MCF 10A (cell line): ENCODE results near the gene NR5A2. TPM values are rescaled to one million over a fixed set of nuclear protein-coding genes. Genes with fewer than 3 reads are reported as not detected.

Experiments used
- BruUV-seq: library from RNA; stranded (reverse); fragments of 400-500 nt; replicated peaks from 2 replicates; lab custom pipeline; 2021; lab: Mats Ljungman, UMichigan
- CTCF ChIA-PET: fragments of 300-600 bp; sonication (Branson Sonifier 250); formaldehyde crosslinking; extraction: SDS; loops from one replicate; lab custom pipeline; 2021; ENCODE audit warnings: antibody characterized with exemption, inconsistent platforms; lab: Yijun Ruan, JAX
- POLR2A ChIA-PET: fragments of 300-600, 350-650 bp; sonication (Branson Sonifier 250); formaldehyde crosslinking; extraction: SDS; loops from one replicate; lab custom pipeline; 2020; ENCODE audit warnings: antibody characterized with exemption, inconsistent platforms; lab: Yijun Ruan, JAX
- DNase-seq: peaks from one replicate; pipeline ENCODE4 v3.0.0-alpha.2; 2018; ENCODE audit not compliant: unreplicated experiment
- H3K27ac Mint-ChIP-seq: one replicate; pipeline ENCODE4 v1.8.0; 2022; ENCODE audit warnings: mild to moderate bottlenecking, low read depth, mixed read lengths; ENCODE audit not compliant: unreplicated experiment
- H3K27me3 Mint-ChIP-seq: one replicate; pipeline ENCODE4 v1.8.0; 2022; ENCODE audit warnings: mixed read lengths; ENCODE audit not compliant: insufficient read depth, unreplicated experiment
- H3K36me3 Mint-ChIP-seq: one replicate; pipeline ENCODE4 v1.8.0; 2022; ENCODE audit warnings: mild to moderate bottlenecking, moderate library complexity, mixed read lengths; ENCODE audit not compliant: insufficient read depth, unreplicated experiment
- H3K4me1 Mint-ChIP-seq: one replicate; pipeline ENCODE4 v1.8.0; 2022; ENCODE audit warnings: mixed read lengths; ENCODE audit not compliant: insufficient read depth, unreplicated experiment
- H3K4me3 Mint-ChIP-seq: one replicate; pipeline ENCODE4 v1.8.0; 2022; ENCODE audit warnings: mild to moderate bottlenecking, moderate library complexity, mixed read lengths; ENCODE audit not compliant: unreplicated experiment
- H3K9me3 Mint-ChIP-seq: one replicate; pipeline ENCODE4 v1.8.0; 2022; ENCODE audit warnings: mixed read lengths; ENCODE audit not compliant: unreplicated experiment
- intact Hi-C: fragments of 100-400 bp; cut with micrococcal nuclease; formaldehyde crosslinking; loops from 2 replicates; pipeline ENCODE4 v1.14.1; 2022
- total RNA-seq: library from RNA; stranded (reverse); gene quantifications from 2 replicates; pipeline ENCODE4 v1.2.3, GENCODE V29; 2022
- TF ChIP-seq, protein P1 (sequence below): fragments of 200-600 bp; IDR thresholded peaks from one replicate; pipeline ENCODE4 v1.8.0; 2022; ENCODE audit warnings: antibody characterized with exemption, mild to moderate bottlenecking; ENCODE audit not compliant: unreplicated experiment

The NR5A2 gene
- total RNA-seq, 1 experiment from 2014 or later: 0.09 TPM

DNA sequence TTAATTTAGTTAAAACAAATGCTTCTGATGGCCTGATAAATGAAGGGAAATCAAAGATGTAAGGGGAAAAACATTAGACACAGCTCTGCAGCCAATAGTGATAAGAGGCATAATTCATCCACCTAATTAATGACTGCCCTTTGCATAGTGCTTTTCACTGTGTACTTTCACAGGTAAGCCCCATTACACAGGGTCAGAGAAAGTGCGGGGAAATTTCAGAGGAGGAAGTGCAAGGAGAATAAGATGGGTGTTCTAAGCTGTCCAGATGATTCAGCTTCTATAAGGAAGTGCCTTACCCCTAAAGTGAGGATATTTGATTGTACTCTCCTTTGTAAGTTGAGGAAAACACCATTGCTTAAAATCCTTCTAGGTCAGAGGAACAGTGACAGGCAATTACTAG is 88.0 kb downstream of the NR5A2 start:
- no peaks in the 10 kb centered on the region for H3K36me3 Mint-ChIP-seq
- H3K27me3 Mint-ChIP-seq: no peaks in the 10 kb centered on the region
- BruUV-seq: no TSS peak
- H3K9me3 Mint-ChIP-seq: no peaks in the 10 kb centered on the region
- H3K4me3 Mint-ChIP-seq: no peak overlapping the region
- CTCF ChIA-PET: interaction anchor here (0.7 kb wide), 1 partner anchor 430 kb away, joined by 3 read pairs; no protein-coding TSS in a partner anchor
- no peaks in the 10 kb centered on the region for H3K4me1 Mint-ChIP-seq
- intact Hi-C loops: no loop called here
- no peak overlapping the region for H3K27ac Mint-ChIP-seq
- DNase-seq: no peak
- POLR2A ChIA-PET: interaction anchor here (1.4 kb wide), 1 partner anchor 368 kb away, joined by 3 read pairs; no protein-coding TSS in a partner anchor
- TF ChIP-seq, protein P1, sequence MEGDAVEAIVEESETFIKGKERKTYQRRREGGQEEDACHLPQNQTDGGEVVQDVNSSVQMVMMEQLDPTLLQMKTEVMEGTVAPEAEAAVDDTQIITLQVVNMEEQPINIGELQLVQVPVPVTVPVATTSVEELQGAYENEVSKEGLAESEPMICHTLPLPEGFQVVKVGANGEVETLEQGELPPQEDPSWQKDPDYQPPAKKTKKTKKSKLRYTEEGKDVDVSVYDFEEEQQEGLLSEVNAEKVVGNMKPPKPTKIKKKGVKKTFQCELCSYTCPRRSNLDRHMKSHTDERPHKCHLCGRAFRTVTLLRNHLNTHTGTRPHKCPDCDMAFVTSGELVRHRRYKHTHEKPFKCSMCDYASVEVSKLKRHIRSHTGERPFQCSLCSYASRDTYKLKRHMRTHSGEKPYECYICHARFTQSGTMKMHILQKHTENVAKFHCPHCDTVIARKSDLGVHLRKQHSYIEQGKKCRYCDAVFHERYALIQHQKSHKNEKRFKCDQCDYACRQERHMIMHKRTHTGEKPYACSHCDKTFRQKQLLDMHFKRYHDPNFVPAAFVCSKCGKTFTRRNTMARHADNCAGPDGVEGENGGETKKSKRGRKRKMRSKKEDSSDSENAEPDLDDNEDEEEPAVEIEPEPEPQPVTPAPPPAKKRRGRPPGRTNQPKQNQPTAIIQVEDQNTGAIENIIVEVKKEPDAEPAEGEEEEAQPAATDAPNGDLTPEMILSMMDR: no peak

DNA sequence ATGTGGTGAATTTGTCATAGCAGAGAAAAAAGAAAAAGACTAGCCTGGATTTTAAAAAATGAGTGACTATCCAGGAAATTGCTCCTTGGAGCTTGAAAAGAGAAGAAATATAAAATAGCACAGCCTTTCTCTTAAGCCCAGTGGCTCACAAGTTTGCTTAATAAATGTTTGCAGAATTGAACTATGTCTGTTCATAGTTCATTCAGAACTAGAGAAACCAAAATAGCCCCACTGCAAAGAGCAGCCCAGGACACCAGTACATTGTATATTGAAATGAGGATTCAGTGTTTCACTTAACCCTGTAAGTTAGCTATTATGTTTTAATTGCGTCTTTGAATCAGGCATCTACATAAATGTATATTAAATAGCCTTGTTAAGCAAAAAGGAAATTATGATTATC is 88.8 kb downstream of the NR5A2 start:
- H3K4me1 Mint-ChIP-seq: no peaks in the 10 kb centered on the region
- CTCF ChIA-PET: interaction anchor here (0.6 kb wide), 1 partner anchor 182 kb away, joined by 3 read pairs; no protein-coding TSS in a partner anchor

DNA sequence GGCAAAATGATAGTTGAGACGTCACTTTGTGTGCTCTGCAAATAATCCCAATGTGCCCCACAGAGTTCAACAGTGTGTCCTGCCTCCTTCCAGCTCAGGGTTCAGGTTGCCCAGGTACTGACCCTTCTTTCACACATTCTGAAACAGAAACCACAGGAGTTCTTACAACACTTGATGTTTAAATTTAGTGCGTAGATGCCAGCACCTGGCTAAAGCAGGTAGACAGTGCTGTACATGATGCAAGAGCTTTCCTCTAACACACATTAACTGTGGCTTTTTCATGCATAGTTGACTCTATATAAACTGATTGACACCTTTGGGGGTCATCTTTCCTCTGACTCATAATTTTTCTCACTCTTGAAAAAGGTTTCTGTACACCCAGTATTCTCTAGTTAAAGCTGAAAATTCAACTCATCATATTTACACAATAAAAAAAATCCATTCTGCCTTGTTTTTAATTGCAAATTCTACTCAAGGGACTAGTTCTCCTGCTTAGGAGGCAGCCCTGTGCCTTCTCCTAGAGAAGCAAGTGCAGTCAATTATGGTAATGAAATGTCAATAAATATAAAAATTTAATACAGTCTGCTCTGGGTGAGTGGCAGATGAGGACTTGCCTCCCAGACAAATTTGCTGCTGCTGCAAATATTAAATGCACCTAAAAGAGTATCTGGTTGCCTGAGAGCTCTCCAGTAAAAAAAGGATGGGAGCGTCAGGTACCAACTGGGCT is 91.4 kb downstream of the NR5A2 start:
- DNase-seq: no peak
- no peak overlapping the region for H3K4me3 Mint-ChIP-seq
- H3K27ac Mint-ChIP-seq: no peak overlapping the region
- ChIA-PET CTCF (interaction anchor here (0.6 kb wide), 1 partner anchor 374 kb away, joined by 4 read pairs; no protein-coding TSS in a partner anchor), POLR2A (no interaction called here)
- no peaks in the 10 kb centered on the region for H3K27me3 Mint-ChIP-seq
- TF ChIP-seq, protein P1: no peak
- H3K36me3 Mint-ChIP-seq: no peaks in the 10 kb centered on the region
- no TSS peak for BruUV-seq
- H3K4me1 Mint-ChIP-seq: no peaks in the 10 kb centered on the region
- intact Hi-C loops: no loop called here
- H3K9me3 Mint-ChIP-seq: no peaks in the 10 kb centered on the region

More for the DNA sequence above, 88.8 kb downstream of the NR5A2 start:
- BruUV-seq: no TSS peak
- Mint-ChIP-seq H3K9me3 (no peaks in the 10 kb centered on the region), H3K27me3 (no peaks in the 10 kb centered on the region), H3K4me3 (no peak overlapping the region), H3K27ac (no peak overlapping the region), H3K36me3 (no peaks in the 10 kb centered on the region)
- POLR2A ChIA-PET: interaction anchor here (1.4 kb wide), 1 partner anchor 367 kb away, joined by 3 read pairs; no protein-coding TSS in a partner anchor
- intact Hi-C loops: no loop called here
- TF ChIP-seq, protein P1: no peak
- no peak for DNase-seq

DNA sequence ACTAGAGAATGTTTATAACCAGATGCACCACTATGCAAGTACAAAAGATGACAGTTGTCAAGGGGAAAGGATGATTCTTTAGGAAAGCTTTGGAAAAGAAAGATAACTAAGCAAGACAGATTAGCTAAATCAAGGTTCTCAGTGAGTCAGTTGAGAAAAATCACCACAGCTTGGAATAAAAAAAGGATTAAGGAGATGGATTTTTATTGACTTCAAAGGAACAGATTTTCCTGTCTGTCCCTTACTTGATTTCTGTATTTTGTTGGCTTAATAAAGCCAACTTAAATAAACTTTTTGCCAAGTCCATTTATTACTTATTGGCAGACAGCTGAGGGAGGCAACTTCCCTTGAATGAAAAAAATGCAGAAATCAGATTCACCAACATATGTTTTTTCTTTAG is 93.9 kb downstream of the NR5A2 start:
- no peak for DNase-seq
- BruUV-seq: no TSS peak
- Mint-ChIP-seq H3K4me1 (no peaks in the 10 kb centered on the region), H3K4me3 (no peak overlapping the region), H3K27ac (no peak overlapping the region), H3K36me3 (no peaks in the 10 kb centered on the region), H3K27me3 (no peaks in the 10 kb centered on the region), H3K9me3 (no peaks in the 10 kb centered on the region)
- CTCF ChIA-PET: interaction anchor here (0.7 kb wide), 2 partner anchors 75 to 389 kb away, joined by 3 to 9 read pairs; no protein-coding TSS in a partner anchor
- POLR2A ChIA-PET: interaction anchor here (0.8 kb wide), 1 partner anchor 17 kb away, joined by 3 read pairs; no protein-coding TSS in a partner anchor
- intact Hi-C loops: no loop called here
- TF ChIP-seq, protein P1: no peak
